ENCODE data around the gene BTBD7.
"Not testable (repeated sequence)": the region's sequence is repeated elsewhere in the genome, so short reads cannot be mapped to it uniquely, and the experiment has no call there.

Gene BTBD7

GRCh38 chr14:93239869-93240677 lies 92.8 kb downstream of the BTBD7 start:
- no peak for DNase-seq

GRCh38 chr14:93234798-93235197 lies 98.0 kb downstream of the BTBD7 start:
- no peak for DNase-seq

DNA sequence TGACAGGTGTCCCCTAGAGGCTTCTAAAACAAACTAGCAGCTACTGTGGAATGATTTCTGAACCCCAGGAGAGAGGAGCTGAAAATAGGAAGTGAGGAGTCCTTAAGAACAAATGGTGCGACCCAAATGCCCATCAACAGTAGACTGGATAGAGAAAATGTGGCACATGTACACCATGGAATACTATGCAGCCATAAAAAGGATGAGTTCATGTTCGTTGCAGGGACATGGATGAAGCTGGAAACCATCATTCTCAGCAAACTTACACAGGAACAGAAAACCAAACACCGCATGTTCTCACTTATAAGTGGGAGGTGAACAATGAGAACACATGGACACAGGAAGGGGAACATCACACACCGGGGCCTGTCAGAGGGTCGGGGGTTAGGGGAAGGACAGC lies 99.8 kb downstream of the BTBD7 start:
- DNase-seq: not testable (repeated sequence)

DNA sequence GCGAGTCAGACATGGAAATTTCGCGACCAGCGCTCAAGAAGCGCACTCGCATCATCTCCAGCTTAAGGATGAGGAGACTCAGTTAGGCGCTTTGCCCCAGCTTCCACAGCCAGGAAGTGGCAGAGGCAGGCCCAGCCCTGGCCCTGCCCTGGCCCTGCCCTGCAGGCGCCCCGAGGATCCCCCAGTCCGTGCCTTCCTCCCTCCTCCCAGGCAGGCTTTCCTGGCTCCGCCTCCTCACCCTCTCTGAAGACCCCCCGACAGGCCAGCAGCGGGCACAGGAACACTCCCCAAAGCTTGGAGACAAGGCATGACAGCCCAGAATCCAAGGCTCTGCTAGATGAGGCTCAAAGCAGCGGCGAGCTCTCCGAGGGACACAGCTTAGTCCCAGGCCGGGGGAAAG lies 100.7 kb downstream of the BTBD7 start:
- no peak for DNase-seq

DNA sequence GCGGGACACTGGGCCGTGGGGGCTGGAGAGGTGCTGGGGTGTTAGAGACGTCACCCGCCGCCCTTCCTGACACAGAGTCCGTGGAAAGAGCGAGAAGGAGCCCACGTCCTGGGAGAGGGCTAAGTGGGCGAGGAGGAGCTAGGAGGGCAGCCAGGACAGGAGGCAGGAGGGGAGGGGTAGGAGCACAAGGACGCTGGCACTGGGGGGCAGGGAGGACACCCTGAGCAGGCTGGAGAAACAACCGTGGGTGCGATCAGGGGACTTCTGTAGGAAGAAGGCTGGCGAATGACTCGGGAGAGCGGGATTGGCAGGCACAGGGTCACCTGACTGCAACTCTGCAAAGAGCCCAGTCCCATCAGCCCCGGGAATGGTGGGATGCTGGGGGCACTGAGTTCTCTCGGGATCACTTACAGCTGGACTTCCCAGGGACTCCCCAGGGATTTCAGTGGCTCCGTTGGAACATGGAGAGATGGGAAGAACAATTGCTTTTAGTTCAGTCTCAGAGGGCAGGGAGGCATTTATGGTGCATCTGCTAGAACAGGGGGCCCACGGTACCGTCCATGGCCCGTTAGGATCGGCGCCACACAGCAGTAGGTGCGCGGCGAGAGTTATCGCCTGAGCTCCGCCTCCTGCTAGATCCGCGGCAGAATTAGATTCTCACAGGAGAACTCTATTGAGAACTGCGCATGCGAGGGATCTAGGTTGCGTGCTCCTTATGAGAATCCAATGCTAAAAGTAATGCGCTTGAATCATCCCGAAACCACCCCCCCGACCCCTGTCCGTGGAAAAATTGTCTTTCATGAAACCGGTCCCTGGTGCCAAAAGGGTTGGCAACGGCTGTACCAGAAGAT lies 101.5 kb downstream of the BTBD7 start:
- peak; percentile 31 for DNase-seq

DNA sequence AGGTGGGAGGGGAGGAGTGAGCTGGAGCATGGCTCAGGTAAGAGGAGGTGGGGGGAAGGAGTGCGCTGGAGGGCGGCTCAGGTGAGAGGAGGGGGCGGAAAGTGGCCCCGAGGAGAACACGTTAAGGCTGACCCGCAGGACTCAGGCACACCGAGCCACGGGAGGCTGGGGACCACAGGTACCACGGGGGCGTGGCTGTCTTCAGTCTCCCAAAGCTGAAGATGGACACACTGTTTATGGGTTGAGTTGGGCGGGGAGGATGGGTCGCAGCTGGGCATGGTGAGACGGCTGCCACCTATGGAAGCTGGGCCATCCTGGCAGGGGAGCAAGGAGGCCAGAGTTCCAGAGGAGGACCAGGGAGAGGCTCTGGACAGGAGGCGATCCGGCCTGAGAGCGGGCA lies 102.3 kb downstream of the BTBD7 start:
- no peak for DNase-seq

GRCh38 chr14:93228550-93228949 lies 104.3 kb downstream of the BTBD7 start:
- DNase-seq: no peak

DNA sequence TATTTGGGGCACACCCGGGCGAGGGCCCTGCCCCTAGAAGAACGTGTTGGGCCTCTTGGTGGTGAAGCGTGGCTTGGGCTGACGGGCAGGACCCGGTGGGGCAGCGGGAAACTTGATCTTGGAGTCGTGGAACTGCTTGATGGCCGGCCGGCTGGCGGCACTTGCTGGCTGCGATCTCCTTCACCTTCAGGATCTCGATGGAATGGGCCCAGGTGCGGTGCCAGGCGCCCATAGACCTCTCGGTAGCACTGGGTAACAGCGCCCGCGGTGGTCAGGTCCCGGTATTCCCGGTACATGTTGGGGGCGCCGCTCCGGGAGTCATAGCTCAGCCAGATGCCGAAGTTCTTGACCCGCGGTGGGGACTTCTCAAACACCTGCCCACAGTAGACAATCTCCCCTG lies 109.3 kb downstream of the BTBD7 start:
- no peak for DNase-seq

GRCh38 chr14:93220509-93220908 lies 112.3 kb downstream of the BTBD7 start:
- DNase-seq: no peak

GRCh38 chr14:93219103-93219726 lies 113.6 kb downstream of the BTBD7 start:
- DNase-seq: peak; percentile 74

DNA sequence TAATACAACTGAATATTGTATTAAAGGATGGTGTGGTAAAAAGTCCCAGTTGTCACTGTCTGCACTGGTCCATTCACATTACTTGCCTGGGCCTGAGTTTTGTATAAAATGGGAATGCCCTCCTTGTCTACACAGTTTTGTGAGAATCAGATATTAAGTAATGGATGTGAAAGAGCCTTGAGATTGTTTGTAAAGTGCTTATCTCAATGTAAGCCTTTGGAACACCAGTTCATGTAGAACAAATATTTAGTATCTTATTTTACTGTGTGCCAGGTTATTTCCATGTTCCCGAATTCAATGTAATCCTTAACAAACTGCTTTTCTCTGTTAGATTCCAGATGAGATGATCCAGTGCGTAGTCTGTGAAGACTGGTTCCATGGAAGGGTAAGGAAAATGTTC lies 118.2 kb downstream of the BTBD7 start:
- no peak for DNase-seq

DNA sequence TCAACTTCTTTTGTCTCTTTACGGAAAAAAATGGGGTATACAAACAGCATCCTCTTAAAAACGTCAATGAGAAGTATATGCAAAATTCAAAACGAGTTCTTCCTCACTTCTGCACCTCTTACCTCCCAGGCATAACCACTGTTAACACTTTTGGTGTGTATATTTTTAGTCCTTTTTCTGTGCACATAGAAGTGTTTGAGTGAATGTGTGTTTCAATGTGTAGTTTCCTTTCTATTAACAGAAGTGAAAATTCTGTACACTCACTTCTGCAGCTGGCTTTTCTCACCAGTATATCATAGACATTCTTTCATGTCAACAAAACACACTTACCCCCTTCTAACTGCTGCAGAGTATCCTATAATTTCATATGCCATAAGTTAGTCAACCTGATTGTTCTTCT lies 120.4 kb downstream of the BTBD7 start:
- no peak for DNase-seq

GRCh38 chr14:93207468-93208308 lies 125.1 kb downstream of the BTBD7 start:
- DNase-seq: peak; percentile 73

- peak; percentile 98 for DNase-seq
Measured at GRCh38 chr14:93206793-93207467, 125.9 kb downstream of the BTBD7 start, which contains the start of the genes GON7 and UBR7. Gene GON7 (minus strand): TSS chr14:93207065. CDS start chr14:93207037, 28 bp downstream. Gene UBR7 (plus strand): TSS chr14:93207256. CDS start chr14:93207292, 36 bp downstream.

DNA sequence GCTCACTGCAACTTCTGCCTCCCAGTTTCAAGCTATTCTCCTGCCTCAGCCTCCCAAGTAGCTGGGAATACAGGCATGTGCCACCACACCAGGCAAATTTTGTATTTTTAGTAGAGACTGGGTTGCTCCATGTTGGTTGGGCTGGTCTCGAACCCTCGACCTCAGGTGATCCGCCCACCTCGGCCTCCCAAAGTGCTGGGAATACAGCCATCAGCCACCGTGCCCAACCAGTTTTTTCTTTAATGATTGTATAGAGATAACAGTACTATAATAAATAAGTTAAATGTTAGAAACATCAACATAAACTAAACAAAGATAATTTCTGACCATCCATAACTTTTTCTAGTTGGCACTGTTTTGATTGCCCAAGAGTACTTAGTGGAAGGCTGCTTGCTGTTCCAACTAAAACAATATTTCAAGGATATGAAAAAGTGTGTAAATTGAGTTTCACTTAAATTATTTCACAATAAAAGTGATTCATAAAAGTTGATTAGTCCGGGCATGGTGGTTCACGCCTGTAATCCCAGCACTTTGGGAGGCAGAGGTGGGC lies 131.6 kb downstream of the BTBD7 start:
- DNase-seq: no peak

GRCh38 chr14:93200553-93200952 lies 132.3 kb downstream of the BTBD7 start:
- no peak for DNase-seq

GRCh38 chr14:93199031-93199430 lies 133.8 kb downstream of the BTBD7 start:
- peak; percentile 64 for DNase-seq

DNA sequence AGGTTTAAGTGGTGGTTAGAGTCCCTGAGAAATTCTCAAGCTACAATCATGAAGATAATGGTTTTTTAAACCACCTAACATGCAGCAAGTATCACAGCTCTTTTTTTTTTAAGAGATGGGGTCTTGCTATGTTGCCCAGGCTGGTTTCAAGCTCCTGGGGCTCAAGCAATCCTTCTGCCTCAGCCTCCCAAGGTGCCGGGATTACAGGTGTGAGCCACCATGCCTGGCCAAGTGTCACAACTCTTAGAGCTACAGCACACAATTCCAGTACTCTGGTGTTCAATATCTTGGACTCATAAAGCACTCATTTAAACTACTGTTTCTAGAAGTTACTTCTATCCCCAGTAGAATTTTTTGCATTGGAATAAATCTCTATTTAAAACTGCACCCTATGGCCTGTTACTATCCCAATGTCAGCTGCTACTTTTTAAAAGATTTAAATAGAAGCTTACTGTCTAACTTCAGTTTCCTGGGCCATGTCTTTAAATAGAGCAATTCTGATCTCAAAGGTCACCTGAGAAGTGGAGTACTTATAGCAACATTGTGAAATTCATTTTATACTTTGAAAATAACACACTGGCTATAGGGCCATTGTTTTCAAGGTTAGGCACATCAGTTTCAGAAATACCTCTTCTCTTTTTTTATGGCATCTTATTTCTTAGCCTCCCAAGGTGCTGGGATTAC lies 137.4 kb downstream of the BTBD7 start:
- DNase-seq: no peak
